Esophagus squamous epithelium (tissue), 4 donors: Measurements from ENCODE around the gene TBK1.

Experiments used
- POLR2A ChIP-seq, 4 donors: fragments of 450-650 bp; IDR thresholded peaks; one replicate each; pipeline ENCODE4 v1.6.1; 2017; ENCODE audit warnings: antibody characterized with exemption in 4 of 4, mild to moderate bottlenecking in 4 of 4, moderate library complexity in 3 of 4
- TF ChIP-seq, protein P1 (sequence below), 6 experiments: fragments of 450-650 bp in 4 of 6; fragments of 200-600 bp in 2 of 6; sonication (generic) in 2 of 6; IDR thresholded peaks; one replicate each; pipeline ENCODE4 v1.5.1; 2016 to 2019; ENCODE audit warnings: antibody characterized with exemption in 6 of 6, mild to moderate bottlenecking in 4 of 6, moderate library complexity in 4 of 6

DNA sequence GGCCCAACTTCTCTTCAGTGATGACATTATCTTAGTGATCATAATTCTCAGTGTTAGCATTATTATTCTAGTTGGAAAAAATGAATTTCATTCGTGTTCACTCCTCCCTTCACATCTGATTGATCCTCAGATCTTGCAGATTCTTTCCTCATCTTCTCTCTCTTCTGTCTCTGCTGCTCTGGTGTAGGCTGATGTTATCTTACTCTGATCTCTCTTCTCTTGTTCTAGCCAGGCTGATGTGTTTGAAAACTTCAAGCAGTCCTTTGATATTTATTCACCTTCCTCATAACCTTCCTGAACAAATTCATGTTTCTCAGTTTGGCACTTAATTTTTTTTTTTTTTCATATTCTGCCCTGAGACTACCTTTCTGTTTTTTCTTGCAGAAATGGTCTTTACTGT, 5.6 kb upstream of the TBK1 start:
- TF ChIP-seq, protein P1, sequence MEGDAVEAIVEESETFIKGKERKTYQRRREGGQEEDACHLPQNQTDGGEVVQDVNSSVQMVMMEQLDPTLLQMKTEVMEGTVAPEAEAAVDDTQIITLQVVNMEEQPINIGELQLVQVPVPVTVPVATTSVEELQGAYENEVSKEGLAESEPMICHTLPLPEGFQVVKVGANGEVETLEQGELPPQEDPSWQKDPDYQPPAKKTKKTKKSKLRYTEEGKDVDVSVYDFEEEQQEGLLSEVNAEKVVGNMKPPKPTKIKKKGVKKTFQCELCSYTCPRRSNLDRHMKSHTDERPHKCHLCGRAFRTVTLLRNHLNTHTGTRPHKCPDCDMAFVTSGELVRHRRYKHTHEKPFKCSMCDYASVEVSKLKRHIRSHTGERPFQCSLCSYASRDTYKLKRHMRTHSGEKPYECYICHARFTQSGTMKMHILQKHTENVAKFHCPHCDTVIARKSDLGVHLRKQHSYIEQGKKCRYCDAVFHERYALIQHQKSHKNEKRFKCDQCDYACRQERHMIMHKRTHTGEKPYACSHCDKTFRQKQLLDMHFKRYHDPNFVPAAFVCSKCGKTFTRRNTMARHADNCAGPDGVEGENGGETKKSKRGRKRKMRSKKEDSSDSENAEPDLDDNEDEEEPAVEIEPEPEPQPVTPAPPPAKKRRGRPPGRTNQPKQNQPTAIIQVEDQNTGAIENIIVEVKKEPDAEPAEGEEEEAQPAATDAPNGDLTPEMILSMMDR (IDR thresholded peaks at IDR 0.05) = no peak
- TF ChIP-seq POLR2A (IDR thresholded peaks at IDR 0.05) = no peak
